ENCODE results near the gene FGD2. TPM values are rescaled to one million over a fixed set of nuclear protein-coding genes. Genes with fewer than 3 reads are reported as not detected.

FGD2 gene
- total and polyA plus RNA-seq, 9 of the 15 experiments (the other 6 are each of a cell fraction or from before 2014, with no cell fraction given) = 0.09 TPM; not detected in 8

DNA sequence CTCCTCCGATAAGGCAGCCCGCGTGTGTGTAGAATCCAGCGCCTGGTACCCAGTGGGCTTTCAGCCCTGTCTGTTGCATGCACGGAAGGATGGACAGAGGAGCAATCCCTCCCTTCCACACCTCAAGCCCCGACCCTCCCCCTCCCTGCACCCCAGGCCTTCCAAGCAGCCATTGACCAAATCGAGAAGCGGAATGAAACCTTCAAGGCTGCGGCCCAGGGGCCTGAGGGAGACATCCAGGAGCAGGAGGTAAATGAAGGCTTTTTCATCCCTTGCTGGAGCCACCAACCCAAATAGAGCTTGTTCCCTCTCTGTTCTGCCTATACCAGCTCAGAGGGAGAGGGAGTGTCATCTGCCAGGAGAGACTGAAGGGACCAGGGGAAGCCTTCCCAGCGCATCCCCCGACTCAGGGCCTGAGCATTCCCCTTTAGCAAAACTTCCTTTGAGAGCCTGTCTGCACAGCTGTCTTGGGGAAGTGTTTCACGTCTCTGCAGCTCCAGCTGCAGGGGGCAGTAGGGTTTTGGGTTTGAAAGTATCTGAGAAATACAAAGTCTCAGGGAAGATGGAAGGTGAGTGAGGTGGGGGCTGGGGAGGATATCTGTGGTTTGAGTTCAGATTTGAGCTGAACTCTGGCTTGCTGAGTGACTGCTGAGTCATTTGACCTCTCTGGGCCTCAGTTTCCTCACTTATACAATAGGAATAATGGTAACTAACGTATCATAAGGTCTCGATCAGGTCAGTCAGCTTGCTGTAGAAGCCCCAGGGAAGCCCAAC lies 16.1 kb downstream of the FGD2 start (continued):
- TF ChIP-seq, protein P1, sequence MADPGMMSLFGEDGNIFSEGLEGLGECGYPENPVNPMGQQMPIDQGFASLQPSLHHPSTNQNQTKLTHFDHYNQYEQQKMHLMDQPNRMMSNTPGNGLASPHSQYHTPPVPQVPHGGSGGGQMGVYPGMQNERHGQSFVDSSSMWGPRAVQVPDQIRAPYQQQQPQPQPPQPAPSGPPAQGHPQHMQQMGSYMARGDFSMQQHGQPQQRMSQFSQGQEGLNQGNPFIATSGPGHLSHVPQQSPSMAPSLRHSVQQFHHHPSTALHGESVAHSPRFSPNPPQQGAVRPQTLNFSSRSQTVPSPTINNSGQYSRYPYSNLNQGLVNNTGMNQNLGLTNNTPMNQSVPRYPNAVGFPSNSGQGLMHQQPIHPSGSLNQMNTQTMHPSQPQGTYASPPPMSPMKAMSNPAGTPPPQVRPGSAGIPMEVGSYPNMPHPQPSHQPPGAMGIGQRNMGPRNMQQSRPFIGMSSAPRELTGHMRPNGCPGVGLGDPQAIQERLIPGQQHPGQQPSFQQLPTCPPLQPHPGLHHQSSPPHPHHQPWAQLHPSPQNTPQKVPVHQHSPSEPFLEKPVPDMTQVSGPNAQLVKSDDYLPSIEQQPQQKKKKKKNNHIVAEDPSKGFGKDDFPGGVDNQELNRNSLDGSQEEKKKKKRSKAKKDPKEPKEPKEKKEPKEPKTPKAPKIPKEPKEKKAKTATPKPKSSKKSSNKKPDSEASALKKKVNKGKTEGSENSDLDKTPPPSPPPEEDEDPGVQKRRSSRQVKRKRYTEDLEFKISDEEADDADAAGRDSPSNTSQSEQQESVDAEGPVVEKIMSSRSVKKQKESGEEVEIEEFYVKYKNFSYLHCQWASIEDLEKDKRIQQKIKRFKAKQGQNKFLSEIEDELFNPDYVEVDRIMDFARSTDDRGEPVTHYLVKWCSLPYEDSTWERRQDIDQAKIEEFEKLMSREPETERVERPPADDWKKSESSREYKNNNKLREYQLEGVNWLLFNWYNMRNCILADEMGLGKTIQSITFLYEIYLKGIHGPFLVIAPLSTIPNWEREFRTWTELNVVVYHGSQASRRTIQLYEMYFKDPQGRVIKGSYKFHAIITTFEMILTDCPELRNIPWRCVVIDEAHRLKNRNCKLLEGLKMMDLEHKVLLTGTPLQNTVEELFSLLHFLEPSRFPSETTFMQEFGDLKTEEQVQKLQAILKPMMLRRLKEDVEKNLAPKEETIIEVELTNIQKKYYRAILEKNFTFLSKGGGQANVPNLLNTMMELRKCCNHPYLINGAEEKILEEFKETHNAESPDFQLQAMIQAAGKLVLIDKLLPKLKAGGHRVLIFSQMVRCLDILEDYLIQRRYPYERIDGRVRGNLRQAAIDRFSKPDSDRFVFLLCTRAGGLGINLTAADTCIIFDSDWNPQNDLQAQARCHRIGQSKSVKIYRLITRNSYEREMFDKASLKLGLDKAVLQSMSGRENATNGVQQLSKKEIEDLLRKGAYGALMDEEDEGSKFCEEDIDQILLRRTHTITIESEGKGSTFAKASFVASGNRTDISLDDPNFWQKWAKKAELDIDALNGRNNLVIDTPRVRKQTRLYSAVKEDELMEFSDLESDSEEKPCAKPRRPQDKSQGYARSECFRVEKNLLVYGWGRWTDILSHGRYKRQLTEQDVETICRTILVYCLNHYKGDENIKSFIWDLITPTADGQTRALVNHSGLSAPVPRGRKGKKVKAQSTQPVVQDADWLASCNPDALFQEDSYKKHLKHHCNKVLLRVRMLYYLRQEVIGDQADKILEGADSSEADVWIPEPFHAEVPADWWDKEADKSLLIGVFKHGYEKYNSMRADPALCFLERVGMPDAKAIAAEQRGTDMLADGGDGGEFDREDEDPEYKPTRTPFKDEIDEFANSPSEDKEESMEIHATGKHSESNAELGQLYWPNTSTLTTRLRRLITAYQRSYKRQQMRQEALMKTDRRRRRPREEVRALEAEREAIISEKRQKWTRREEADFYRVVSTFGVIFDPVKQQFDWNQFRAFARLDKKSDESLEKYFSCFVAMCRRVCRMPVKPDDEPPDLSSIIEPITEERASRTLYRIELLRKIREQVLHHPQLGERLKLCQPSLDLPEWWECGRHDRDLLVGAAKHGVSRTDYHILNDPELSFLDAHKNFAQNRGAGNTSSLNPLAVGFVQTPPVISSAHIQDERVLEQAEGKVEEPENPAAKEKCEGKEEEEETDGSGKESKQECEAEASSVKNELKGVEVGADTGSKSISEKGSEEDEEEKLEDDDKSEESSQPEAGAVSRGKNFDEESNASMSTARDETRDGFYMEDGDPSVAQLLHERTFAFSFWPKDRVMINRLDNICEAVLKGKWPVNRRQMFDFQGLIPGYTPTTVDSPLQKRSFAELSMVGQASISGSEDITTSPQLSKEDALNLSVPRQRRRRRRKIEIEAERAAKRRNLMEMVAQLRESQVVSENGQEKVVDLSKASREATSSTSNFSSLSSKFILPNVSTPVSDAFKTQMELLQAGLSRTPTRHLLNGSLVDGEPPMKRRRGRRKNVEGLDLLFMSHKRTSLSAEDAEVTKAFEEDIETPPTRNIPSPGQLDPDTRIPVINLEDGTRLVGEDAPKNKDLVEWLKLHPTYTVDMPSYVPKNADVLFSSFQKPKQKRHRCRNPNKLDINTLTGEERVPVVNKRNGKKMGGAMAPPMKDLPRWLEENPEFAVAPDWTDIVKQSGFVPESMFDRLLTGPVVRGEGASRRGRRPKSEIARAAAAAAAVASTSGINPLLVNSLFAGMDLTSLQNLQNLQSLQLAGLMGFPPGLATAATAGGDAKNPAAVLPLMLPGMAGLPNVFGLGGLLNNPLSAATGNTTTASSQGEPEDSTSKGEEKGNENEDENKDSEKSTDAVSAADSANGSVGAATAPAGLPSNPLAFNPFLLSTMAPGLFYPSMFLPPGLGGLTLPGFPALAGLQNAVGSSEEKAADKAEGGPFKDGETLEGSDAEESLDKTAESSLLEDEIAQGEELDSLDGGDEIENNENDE (IDR thresholded peaks at IDR 0.05; ENCODE audit: low read depth, low read length) = no peak
- TF ChIP-seq NFIC (IDR thresholded peaks at IDR 0.05) (peak; percentile 24; the same call in 1 of the 2 replicates), MEF2D (tag; conservative IDR thresholded peaks at IDR 0.05; ENCODE audit: low read depth) (no peak), SIRT6 (IDR thresholded peaks at IDR 0.05; ENCODE audit: low read depth, low read length) (no peak), ARID2 (IDR thresholded peaks at IDR 0.05) (peak; percentile 87), GTF2E2 (tag; IDR thresholded peaks at IDR 0.05) (no peak), ZNF785 (CRISPR knock-in tag; IDR thresholded peaks at IDR 0.05) (no peak), ARNT (IDR thresholded peaks at IDR 0.05) (peak in 1 of 2 experiments; percentile 62; a peak in 1 of 4 replicates), CHD2 (IDR thresholded peaks at IDR 0.05; ENCODE audit: low read depth, low read length) (peak; percentile 44; the same call in 1 of the 2 replicates), RBM34 (IDR thresholded peaks at IDR 0.05; ENCODE audit: borderline replicate concordance, insufficient read depth, low read length) (no peak), ELF1 (tag; IDR thresholded peaks at IDR 0.05) (0 out of 2 replicates have a peak, but pooled peaks have one; percentile 27)
- TF ChIP-seq, protein P2, sequence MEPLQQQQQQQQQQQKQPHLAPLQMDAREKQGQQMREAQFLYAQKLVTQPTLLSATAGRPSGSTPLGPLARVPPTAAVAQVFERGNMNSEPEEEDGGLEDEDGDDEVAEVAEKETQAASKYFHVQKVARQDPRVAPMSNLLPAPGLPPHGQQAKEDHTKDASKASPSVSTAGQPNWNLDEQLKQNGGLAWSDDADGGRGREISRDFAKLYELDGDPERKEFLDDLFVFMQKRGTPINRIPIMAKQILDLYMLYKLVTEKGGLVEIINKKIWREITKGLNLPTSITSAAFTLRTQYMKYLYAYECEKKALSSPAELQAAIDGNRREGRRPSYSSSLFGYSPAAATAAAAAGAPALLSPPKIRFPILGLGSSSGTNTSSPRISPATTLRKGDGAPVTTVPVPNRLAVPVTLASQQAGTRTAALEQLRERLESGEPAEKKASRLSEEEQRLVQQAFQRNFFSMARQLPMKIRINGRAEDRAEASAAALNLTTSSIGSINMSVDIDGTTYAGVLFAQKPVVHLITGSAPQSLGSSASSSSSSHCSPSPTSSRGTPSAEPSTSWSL (CRISPR knock-in tag; IDR thresholded peaks at IDR 0.05; ENCODE audit: borderline replicate concordance) = no peak
- TF ChIP-seq, protein P3, sequence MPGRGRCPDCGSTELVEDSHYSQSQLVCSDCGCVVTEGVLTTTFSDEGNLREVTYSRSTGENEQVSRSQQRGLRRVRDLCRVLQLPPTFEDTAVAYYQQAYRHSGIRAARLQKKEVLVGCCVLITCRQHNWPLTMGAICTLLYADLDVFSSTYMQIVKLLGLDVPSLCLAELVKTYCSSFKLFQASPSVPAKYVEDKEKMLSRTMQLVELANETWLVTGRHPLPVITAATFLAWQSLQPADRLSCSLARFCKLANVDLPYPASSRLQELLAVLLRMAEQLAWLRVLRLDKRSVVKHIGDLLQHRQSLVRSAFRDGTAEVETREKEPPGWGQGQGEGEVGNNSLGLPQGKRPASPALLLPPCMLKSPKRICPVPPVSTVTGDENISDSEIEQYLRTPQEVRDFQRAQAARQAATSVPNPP (IDR thresholded peaks at IDR 0.05; ENCODE audit: borderline replicate concordance, insufficient read depth, insufficient read length) = no peak
